ENCODE measurements around the gene HPDL.

- TF ChIP-seq MAX (IDR thresholded peaks at IDR 0.05) (no peak), USF2 (IDR thresholded peaks at IDR 0.05; ENCODE audit: low read length) (no peak), MAFK (IDR thresholded peaks at IDR 0.05; ENCODE audit: low read depth, low read length) (no peak), CTCF (IDR thresholded peaks at IDR 0.05; ENCODE audit: control extremely low read depth in 1 of 3, insufficient read depth in 1 of 3, low read depth in 1 of 3, low read length in 3 of 3) (no peak), HDAC2 (IDR thresholded peaks at IDR 0.05; ENCODE audit: borderline replicate concordance in 1 of 2, low read depth in 2 of 2, low read length in 2 of 2) (no peak), ATF2 (IDR thresholded peaks at IDR 0.05; ENCODE audit: low read length) (no peak), ATF3 (IDR thresholded peaks at IDR 0.05; ENCODE audit: insufficient read depth, low read depth, low read length) (no peak), POLR2AphosphoS5 (IDR thresholded peaks at IDR 0.05; ENCODE audit: low read depth, low read length) (no peak), POLR2A (IDR thresholded peaks at IDR 0.05; ENCODE audit: control extremely low read depth in 1 of 2, low read depth in 2 of 2, low read length in 2 of 2) (no peak), EGR1 (IDR thresholded peaks at IDR 0.05; ENCODE audit: borderline replicate concordance, low read depth, low read length) (no peak)
Measured at GRCh38 chr1:45373573-45373972, 46.9 kb downstream of the HPDL start.

Measured in H1 (cell line).